Hepatocyte (in vitro differentiated cells): ENCODE measurements around the gene IPMK.

Source experiments
- CTCF ChIP-seq: fragments of 200-600 bp; sonication (generic); IDR thresholded peaks from 2 replicates; pipeline ENCODE4 v1.5.1; 2016; ENCODE audit warnings: antibody characterized with exemption, mild to moderate bottlenecking; ENCODE audit not compliant: poor library complexity
- EZH2 ChIP-seq: fragments of 200-600 bp; sonication (generic); IDR thresholded peaks from 2 replicates; pipeline ENCODE4 v1.6.1; 2016; ENCODE audit warnings: antibody characterized with exemption, mild to moderate bottlenecking, borderline replicate concordance
- EZH2phosphoT487 ChIP-seq: fragments of 200-600 bp; sonication (generic); IDR thresholded peaks from one replicate; pipeline ENCODE4 v1.6.1; 2018; ENCODE audit warnings: antibody characterized with exemption, mild to moderate bottlenecking, low read depth, moderate library complexity; ENCODE audit not compliant: unreplicated experiment, severe bottlenecking

GRCh38 chr10:58241346-58241745 lies 26.3 kb downstream of the IPMK start:
- TF ChIP-seq CTCF (no peak), EZH2phosphoT487 (no peak), EZH2 (no peak)
